Suprapubic skin (tissue), 4 donors: Measurements from ENCODE around the gene IL2RG. TPM values are rescaled to one million over a fixed set of nuclear protein-coding genes. Genes with fewer than 3 reads are reported as not detected.

ENCODE experiments used
- DNase-seq, 2 donors: peaks; one replicate each; pipeline ENCODE4 v3.0.0-alpha.2; 2019; ENCODE audit warnings: low spot score in 2 of 2
- H3K27ac ChIP-seq: fragments of 200-600 bp; sonication (generic); one replicate; pipeline ENCODE4 v1.5.1; 2019
- H3K27me3 ChIP-seq: fragments of 200-600 bp; sonication (generic); one replicate; pipeline ENCODE4 v1.5.1; 2019
- H3K36me3 ChIP-seq: fragments of 200-600 bp; sonication (generic); one replicate; pipeline ENCODE4 v1.5.1; 2019
- H3K4me1 ChIP-seq: fragments of 200-600 bp; sonication (generic); one replicate; pipeline ENCODE4 v1.5.1; 2019
- H3K4me3 ChIP-seq: fragments of 200-600 bp; sonication (generic); one replicate; pipeline ENCODE4 v1.5.1; 2019; ENCODE audit warnings: mild to moderate bottlenecking
- H3K9me3 ChIP-seq: fragments of 200-600 bp; sonication (generic); one replicate; pipeline ENCODE4 v1.5.1; 2019
- CTCF ChIP-seq, 2 donors: fragments of 200-600 bp in 1 of 2; fragments of 450-650 bp in 1 of 2; sonication (generic) in 1 of 2; IDR thresholded peaks; one replicate each; pipeline ENCODE4 v1.5.1; 2016 to 2019; ENCODE audit warnings: antibody characterized with exemption in 2 of 2, mild to moderate bottlenecking in 1 of 2, moderate library complexity in 1 of 2
- EP300 ChIP-seq: sonication (generic); formaldehyde crosslinking; IDR thresholded peaks from one replicate; pipeline ENCODE4 v1.6.1; 2017; ENCODE audit warnings: antibody characterized with exemption
- POLR2A ChIP-seq, 2 donors: fragments of 450-650 bp; IDR thresholded peaks; one replicate each; pipeline ENCODE4 v1.6.1; 2017; ENCODE audit warnings: antibody characterized with exemption in 2 of 2, mild to moderate bottlenecking in 2 of 2, moderate library complexity in 2 of 2
- POLR2AphosphoS5 ChIP-seq, 3 donors: sonication (generic); formaldehyde crosslinking; IDR thresholded peaks; one replicate each; pipeline ENCODE4 v1.6.1; 2017; ENCODE audit warnings: antibody characterized with exemption in 3 of 3
- WGBS: methylation state at CpG from one replicate; pipeline ENCODE4 v1.1.5; 2018; 5-methylcytosine and 5-hydroxymethylcytosine counted together
- total RNA-seq, 4 donors: library from RNA; depleted of rRNA; stranded (reverse); fragments of >200 nt; gene quantifications; one replicate each; pipeline ENCODE4 v1.1.0, GENCODE V29; 2016

The IL2RG gene
- total RNA-seq, 4 donors from 2014 or later: 2.6 to 15.0 (median 9.1) TPM

DNA sequence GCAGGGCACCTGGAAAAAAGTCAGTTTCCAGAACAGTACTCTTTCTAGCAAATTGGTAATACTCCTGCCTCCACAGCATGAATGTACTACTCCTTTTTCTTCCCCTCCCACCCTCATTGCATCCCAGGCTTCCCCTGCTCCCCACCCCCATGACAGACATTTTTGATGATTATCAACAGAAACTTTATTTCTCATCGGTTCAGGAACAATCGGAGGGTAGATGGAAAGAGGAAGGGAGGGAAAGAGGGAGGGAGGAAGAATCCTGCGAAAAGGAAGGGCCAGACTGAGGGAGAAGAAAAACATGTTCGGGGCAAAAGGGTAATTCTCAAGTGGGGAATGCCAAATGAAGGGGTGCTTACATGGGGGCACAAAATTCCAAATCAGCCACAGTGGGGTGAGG lies 4.1 kb downstream of the IL2RG start:
- H3K27ac ChIP-seq: no peak overlapping the region

DNA sequence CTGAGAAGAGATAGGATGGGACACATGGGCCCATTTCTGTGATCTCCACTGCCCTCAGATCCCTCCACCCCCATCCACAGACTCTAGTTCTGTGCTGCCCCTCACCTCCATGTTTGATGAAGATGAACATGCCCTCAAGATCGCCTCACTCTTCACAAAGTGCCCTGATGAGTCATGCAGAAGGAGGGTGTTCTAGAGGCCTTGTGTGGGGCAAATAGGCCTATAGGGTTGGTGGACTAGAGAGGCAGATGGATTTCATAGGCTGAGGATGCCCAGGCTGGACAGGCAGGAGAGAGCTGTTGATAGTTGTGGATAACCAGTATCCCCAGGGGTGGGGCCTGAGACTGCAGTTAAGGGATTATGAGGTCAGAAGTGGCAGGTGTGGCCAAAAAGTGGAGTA lies 5.0 kb downstream of the IL2RG start, which contains the start of gene CXorf65:
CXorf65 (minus strand) TSS at position 314 of the 400 bp plus-strand sequence; CDS start at position 130, 184 bp downstream.
- 73% methylated on average over 1 of the region's 1 CpG for WGBS
- TF ChIP-seq POLR2A (IDR thresholded peaks at IDR 0.05) (no peak), POLR2AphosphoS5 (IDR thresholded peaks at IDR 0.05) (no peak), CTCF (IDR thresholded peaks at IDR 0.05) (no peak), EP300 (no peak)

More for the DNA sequence above, 4.1 kb downstream of the IL2RG start:
- no peaks in the 10 kb centered on the region for H3K9me3 ChIP-seq
- no peaks in the 10 kb centered on the region for H3K36me3 ChIP-seq
- WGBS: 68% methylated on average over 4 of the region's 4 CpGs
- TF ChIP-seq CTCF (IDR thresholded peaks at IDR 0.05): no peak
- TF ChIP-seq POLR2AphosphoS5 (IDR thresholded peaks at IDR 0.05): no peak
- no peak for TF ChIP-seq EP300
- no peak for TF ChIP-seq POLR2A (IDR thresholded peaks at IDR 0.05)
- no peak for DNase-seq
- H3K27me3 ChIP-seq: no peaks in the 10 kb centered on the region
- H3K4me1 ChIP-seq: peaks cover 4% of the 10 kb centered on the region
- H3K4me3 ChIP-seq: no peak overlapping the region

DNA sequence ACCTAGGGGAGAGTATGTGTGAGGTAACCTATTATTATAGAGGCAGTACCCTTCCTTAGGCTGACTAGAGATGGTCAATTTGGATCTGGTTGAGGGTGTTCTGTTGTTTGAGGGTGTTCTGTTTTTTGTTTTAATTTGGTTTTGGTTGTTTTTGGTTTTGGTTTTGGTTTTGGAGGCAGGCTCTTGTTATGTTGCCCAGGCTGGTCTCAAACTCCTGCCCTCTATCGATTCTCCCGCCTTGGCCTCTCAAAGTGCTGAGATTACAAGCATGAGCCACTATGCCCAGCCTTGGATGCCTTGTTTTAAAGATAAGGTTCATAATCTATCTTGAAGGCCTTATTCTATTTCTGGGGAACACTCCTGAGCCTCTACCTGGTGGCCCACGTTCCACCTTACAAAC lies 5.7 kb downstream of the IL2RG start:
- no peaks in the 10 kb centered on the region for H3K27me3 ChIP-seq
- H3K27ac ChIP-seq: no peak overlapping the region
- no peaks in the 10 kb centered on the region for H3K9me3 ChIP-seq
- no peaks in the 10 kb centered on the region for H3K36me3 ChIP-seq
- DNase-seq: no peak
- H3K4me1 ChIP-seq: peaks cover 4% of the 10 kb centered on the region
- WGBS: 81% methylated on average over 3 of the region's 3 CpGs
- TF ChIP-seq POLR2AphosphoS5 (IDR thresholded peaks at IDR 0.05) (no peak), CTCF (IDR thresholded peaks at IDR 0.05) (no peak), POLR2A (IDR thresholded peaks at IDR 0.05) (no peak), EP300 (no peak)
- no peak overlapping the region for H3K4me3 ChIP-seq

More for the DNA sequence above, 5.0 kb downstream of the IL2RG start, which contains the start of gene CXorf65:
- H3K27me3 ChIP-seq: no peaks in the 10 kb centered on the region
- peaks cover 4% of the 10 kb centered on the region for H3K4me1 ChIP-seq
- no peaks in the 10 kb centered on the region for H3K36me3 ChIP-seq
- no peaks in the 10 kb centered on the region for H3K9me3 ChIP-seq
- no peak within 1 kb of the TSS for H3K27ac ChIP-seq
- H3K4me3 ChIP-seq: no peak within 1 kb of the TSS
- no peak for DNase-seq

DNA sequence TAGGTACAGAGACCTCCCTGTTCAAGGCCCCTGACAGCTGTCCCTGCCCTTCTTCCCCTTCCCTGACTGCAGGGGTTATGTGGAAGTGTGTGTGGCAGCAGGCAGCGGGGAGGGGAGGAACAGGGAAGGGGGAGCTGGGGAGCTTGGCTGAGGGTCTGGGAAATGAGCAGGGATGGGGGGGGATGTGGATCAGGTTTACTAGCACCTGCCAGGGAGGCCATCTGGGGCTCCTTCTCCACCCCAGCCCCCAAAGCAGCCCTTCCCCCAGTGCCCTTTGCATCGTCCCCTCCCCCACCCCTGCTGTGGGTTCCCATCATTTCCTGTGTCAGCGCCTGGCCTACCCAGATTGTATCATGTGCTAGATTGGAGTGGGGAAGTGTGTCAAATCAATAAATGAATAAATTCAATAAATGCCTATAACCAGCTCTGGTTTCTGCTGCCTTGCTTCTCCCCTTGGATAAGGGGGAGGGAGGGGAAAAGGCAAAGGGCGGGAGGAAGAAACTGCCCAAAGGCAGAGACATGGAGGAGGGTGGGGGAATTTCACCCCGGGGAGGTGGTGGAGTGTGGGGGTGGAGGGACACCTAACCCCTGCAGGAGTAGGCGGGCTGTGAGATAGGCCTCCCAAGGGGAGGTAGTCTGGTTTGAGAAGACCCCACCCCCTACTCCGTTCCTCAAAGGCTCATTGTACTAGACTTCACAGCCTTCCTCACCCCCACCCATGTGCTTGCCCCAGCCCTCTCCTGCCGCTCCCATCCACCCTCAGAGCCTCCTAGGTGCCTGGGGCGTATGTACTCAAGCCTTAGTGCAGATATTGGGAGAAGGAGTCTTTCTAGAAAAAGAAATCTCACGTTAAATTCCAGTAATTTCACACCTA lies 8.0 kb downstream of the IL2RG start:
- no peak for DNase-seq
- no peak for TF ChIP-seq CTCF (IDR thresholded peaks at IDR 0.05)
- TF ChIP-seq EP300: no peak
- no peak for TF ChIP-seq POLR2AphosphoS5 (IDR thresholded peaks at IDR 0.05)
- no peak for TF ChIP-seq POLR2A (IDR thresholded peaks at IDR 0.05)
- Histone ChIP-seq H3K4me3 (no peak overlapping the region), H3K36me3 (no peaks in the 10 kb centered on the region), H3K27me3 (no peaks in the 10 kb centered on the region), H3K4me1 (peaks cover 4% of the 10 kb centered on the region), H3K27ac (no peak overlapping the region), H3K9me3 (no peaks in the 10 kb centered on the region)
- 30% methylated on average over 10 of the region's 10 CpGs for WGBS

GRCh38 chrX:71102292-71102691 lies 9.1 kb downstream of the IL2RG start:
- peaks cover 8% of the 10 kb centered on the region for H3K4me1 ChIP-seq
- no peak for DNase-seq
- no peaks in the 10 kb centered on the region for H3K27me3 ChIP-seq
- H3K9me3 ChIP-seq: no peaks in the 10 kb centered on the region
- 66% methylated on average over 3 of the region's 3 CpGs for WGBS
- no peaks in the 10 kb centered on the region for H3K36me3 ChIP-seq
- no peak overlapping the region for H3K4me3 ChIP-seq
- H3K27ac ChIP-seq: no peak overlapping the region
- no peak for TF ChIP-seq POLR2AphosphoS5 (IDR thresholded peaks at IDR 0.05)
